Esophagus muscularis mucosa (tissue), 4 donors: ENCODE results near the gene ARID1B.

Experiments
- CTCF ChIP-seq, 3 experiments: fragments of 200-600 bp in 2 of 3; fragments of 450-650 bp in 1 of 3; sonication (generic) in 2 of 3; IDR thresholded peaks; one replicate each; pipeline ENCODE4 v1.5.1; 2017 to 2019; ENCODE audit warnings: antibody characterized with exemption in 3 of 3, mild to moderate bottlenecking in 2 of 3, moderate library complexity in 1 of 3
- EP300 ChIP-seq: sonication (generic); formaldehyde crosslinking; IDR thresholded peaks from one replicate; pipeline ENCODE4 v1.6.1; 2017; ENCODE audit warnings: antibody characterized with exemption
- POLR2A ChIP-seq: fragments of 450-650 bp; IDR thresholded peaks from one replicate; pipeline ENCODE4 v1.6.1; 2017; ENCODE audit warnings: antibody characterized with exemption, moderate library complexity, mild to moderate bottlenecking, low read depth
- POLR2AphosphoS5 ChIP-seq, 2 donors: sonication (generic); formaldehyde crosslinking; IDR thresholded peaks; one replicate each; pipeline ENCODE4 v1.6.1; 2017; ENCODE audit warnings: antibody characterized with exemption in 2 of 2

- no peak for TF ChIP-seq POLR2AphosphoS5 (IDR thresholded peaks at IDR 0.05)
- no peak for TF ChIP-seq CTCF (IDR thresholded peaks at IDR 0.05)
- TF ChIP-seq EP300 = no peak
- no peak for TF ChIP-seq POLR2A
These were observed 253.6 kb downstream of the ARID1B start for GRCh38 chr6:157030755-157031154.
